ENCODE measurements around the gene RIPPLY3.
"Not testable (repeated sequence)": the region's sequence is repeated elsewhere in the genome, so short reads cannot be mapped to it uniquely, and the experiment has no call there.

RIPPLY3 gene

DNA sequence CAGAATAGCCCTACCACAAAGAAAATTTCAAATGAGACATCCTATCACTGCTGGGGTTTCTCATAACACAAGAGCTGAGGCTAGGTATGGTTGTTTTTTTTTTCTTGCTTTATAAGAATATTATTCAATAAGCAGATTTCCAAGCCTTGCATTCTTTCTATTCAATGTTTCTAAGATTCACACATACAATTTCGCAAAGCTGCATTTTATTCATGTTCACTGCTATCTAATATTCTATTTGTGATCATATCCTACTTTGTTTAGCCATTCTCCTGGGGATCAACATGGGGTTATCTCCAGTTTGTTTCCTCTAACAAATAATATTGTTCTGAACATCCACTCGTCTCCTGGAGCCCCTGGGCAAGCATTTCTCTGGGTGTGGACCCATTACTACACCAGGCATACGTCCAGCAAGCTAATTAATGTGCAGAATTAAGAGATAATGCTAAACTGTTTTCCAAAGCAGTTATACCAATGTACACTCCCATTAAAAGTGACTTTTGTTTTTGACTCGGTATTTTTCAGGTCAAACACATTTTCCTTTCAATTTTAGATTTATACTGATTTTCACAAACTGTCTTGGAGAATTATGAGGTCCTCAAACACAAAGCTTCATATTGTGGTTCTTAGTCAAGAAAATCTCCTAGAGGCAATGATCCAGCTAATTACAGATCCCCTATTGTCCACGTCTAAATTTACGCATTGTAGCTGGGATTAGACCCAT is 24.4 kb upstream of the RIPPLY3 start:
- TF ChIP-seq, protein P1, sequence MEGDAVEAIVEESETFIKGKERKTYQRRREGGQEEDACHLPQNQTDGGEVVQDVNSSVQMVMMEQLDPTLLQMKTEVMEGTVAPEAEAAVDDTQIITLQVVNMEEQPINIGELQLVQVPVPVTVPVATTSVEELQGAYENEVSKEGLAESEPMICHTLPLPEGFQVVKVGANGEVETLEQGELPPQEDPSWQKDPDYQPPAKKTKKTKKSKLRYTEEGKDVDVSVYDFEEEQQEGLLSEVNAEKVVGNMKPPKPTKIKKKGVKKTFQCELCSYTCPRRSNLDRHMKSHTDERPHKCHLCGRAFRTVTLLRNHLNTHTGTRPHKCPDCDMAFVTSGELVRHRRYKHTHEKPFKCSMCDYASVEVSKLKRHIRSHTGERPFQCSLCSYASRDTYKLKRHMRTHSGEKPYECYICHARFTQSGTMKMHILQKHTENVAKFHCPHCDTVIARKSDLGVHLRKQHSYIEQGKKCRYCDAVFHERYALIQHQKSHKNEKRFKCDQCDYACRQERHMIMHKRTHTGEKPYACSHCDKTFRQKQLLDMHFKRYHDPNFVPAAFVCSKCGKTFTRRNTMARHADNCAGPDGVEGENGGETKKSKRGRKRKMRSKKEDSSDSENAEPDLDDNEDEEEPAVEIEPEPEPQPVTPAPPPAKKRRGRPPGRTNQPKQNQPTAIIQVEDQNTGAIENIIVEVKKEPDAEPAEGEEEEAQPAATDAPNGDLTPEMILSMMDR (IDR thresholded peaks at IDR 0.05; ENCODE audit: control insufficient read depth, insufficient read depth, low read depth, low read length, missing control alignments): no peak
- no peak overlapping the region for H3K4me3 ChIP-seq (ENCODE audit: control insufficient read depth, low read depth, low read length)
- DNase-seq (ENCODE audit: low read depth): no peak

DNA sequence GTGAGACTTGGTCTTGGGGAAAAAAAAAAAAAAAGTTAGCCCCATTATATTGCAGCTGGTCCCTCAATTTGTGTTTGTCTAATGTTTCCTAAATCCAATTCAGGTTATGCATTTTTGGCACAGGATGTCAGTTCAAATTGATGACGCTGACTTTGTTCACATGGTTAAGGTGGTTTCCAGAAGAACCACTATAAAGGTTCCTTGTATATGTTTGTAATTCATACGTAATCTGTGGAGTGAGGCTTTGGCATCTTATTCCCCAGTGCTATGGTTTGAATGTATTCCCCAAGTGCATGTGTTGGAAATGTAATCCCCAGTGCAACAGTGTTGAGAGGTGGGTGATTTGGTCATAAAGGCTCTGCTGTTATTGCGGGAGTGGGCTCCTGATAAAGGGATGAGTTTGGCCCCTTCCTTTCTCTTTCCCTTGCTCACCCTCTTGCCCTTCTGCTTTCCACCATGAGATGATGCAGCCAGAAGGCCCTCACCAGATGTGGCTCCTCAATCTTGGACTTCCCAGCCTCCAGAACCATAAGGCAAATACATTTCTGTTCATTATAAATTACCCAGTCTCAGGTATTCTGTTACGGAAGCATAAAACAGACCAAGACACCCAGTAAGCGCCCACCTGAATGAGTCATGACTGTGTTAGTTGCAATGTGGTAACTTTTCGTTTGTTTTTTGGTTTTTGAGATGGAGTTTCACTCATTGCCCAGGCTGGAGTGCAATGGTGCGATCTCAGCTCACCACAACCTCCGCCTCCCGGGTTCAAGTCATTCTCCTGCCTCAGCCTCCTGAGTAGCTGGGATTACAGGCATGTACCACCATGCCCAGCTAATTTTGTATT is 20.5 kb upstream of the RIPPLY3 start:
- TF ChIP-seq, protein P1 (IDR thresholded peaks at IDR 0.05; ENCODE audit: control insufficient read depth, insufficient read depth, low read depth, low read length, missing control alignments): no peak
- DNase-seq (ENCODE audit: low read depth): no peak
- H3K4me3 ChIP-seq (ENCODE audit: control insufficient read depth, low read depth, low read length): no peak overlapping the region

DNA sequence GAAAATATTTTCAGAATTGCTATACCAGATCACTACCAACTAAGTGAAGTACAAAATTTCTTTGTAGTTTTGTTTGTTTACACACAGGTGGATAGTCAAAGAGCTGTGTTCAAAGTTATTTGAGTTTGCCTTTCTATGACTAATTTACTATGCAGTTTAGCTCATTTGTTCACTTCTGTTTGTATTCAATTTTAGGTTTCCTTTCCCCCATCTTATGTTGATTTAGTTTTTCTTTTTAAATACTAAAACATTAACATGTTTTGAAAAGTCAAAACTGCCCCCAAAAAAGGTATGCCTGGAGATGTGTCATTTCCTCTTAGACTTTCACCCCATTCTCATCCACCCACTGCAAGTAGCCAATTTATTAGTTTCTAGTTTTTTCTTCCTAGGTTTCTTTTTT is 18.7 kb upstream of the RIPPLY3 start:
- no peak overlapping the region for H3K4me3 ChIP-seq (ENCODE audit: control insufficient read depth, low read depth, low read length)
- TF ChIP-seq, protein P1 (IDR thresholded peaks at IDR 0.05; ENCODE audit: control insufficient read depth, insufficient read depth, low read depth, low read length, missing control alignments): no peak
- DNase-seq (ENCODE audit: low read depth): no peak

DNA sequence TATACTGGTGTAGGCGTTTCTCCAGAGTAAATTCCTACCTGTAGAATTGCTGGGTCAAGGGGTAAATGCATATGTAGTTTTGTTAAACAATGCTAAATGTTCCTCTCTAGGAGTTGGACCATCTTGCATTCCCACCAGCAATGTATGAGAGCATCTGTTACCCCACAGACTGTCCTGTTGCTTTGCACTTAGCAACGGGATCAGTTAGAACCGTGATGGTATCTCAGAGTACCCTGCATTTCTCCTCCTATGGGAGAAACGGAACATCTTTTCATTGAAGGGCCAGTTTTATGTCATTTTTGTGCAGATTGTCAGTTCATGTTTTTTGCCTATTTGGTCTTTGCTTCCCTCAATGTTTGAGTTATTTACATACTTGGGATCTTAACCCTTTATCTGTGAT is 18.0 kb upstream of the RIPPLY3 start:
- DNase-seq (ENCODE audit: low read depth): no peak
- H3K4me3 ChIP-seq (ENCODE audit: control insufficient read depth, low read depth, low read length): no peak overlapping the region
- TF ChIP-seq, protein P1 (IDR thresholded peaks at IDR 0.05; ENCODE audit: control insufficient read depth, insufficient read depth, low read depth, low read length, missing control alignments): no peak

DNA sequence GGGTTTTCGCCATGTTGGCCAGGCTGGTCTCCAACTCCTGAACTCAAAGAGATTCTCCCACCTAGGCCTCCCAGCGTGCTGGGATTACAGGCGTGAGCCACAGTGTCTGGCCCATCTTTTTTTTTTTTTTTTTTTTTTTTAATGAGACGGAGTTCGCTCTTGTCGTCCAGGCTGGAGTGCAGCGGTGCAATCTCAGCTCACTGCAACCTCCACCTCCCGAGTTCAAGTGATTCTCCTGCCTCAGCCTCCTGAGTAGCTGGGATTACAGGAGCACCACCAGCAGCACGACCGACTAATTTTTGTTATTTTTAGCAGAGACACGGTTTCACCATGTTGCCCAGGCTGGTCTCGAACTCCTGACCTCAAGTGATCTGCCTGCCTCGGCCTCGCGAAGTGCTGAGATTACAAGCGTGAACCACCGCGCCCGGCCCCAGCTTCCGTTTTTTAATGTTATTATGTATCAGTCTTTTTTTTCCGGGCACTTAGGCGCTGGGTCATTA is 17.3 kb upstream of the RIPPLY3 start:
- peak overlapping the region; percentile 51 for H3K4me3 ChIP-seq (ENCODE audit: control insufficient read depth, low read depth, low read length)
- DNase-seq (ENCODE audit: low read depth): not testable (repeated sequence)

DNA sequence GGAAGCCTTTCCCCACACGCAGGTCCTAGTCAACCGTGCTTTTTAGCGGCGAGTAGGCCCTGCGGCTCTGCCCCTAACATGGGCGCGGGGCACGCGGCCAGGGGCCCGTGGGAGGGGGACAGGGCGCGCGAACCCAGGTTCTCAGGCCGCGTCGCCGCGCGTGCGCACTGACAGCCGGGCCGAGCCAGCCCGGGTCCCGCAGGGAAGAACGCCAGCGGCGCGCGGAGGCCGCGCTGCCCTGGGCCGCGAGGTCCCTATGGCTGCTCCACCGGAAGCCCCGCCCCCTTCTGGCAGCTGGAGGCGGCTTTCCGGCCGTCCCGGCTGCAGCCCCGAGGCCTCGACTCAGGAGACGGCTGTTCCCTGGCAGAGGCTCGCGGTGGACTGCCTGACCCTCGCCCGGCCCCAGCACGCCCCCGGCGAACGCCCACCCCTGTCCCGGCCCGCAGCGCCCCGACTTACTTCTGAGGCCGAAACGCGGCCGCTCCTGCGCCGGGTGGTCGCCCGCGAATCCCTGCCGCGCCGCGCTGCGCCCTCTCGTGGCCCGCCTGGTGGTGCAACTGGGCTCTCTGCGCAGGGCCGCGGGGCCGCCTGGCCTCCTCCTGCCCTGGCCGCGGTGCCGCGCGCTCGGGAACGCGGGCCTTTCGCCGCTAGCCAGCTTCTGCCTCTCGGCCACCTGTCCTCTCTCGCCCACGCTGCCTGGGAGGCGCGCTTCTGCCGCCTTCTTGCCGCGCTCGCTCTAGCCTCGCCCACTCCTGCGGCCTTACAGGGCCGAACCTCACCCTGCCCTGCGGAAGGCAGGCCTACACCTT is 16.6 kb upstream of the RIPPLY3 start:
- TF ChIP-seq, protein P1 (IDR thresholded peaks at IDR 0.05; ENCODE audit: control insufficient read depth, insufficient read depth, low read depth, low read length, missing control alignments): peak; percentile 52
- peak overlapping the region; percentile 51 for H3K4me3 ChIP-seq (ENCODE audit: control insufficient read depth, low read depth, low read length)
- DNase-seq (ENCODE audit: low read depth): peak; percentile 48
